Measurements from ENCODE around the gene OR52H1. TPM values are rescaled to one million over a fixed set of nuclear protein-coding genes. Genes with fewer than 3 reads are reported as not detected.

OR52H1 gene
- total RNA-seq, 1 donor from 2014 or later: not detected

DNA sequence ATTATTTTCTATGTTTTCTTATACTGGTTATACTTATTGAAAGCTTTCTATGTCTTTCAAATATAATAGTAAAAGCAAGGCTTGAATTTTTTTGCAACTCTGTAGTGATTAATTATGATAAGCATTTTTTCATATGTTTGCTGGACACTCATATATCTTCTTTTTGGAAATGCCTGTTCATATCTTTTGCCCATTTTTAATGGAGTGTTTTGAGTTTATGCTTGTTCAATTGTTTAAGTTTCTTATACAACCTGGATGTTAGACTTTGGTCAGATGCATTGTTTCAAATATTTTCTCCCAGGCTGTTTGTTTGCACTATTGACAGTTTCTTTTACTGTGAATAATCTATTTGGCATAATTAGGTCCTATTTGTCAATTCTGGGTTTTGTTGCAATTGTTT is 11.9 kb downstream of the OR52H1 start:
- H3K27me3 Mint-ChIP-seq (ENCODE audit: low read depth): peaks cover 17% of the 10 kb centered on the region
- no peak for DNase-seq (ENCODE audit: low spot score)
- H3K27ac Mint-ChIP-seq (ENCODE audit: unreplicated experiment): no peak overlapping the region
- no peaks in the 10 kb centered on the region for H3K36me3 Mint-ChIP-seq (ENCODE audit: low read depth)
- no peak overlapping the region for H3K4me3 Mint-ChIP-seq (ENCODE audit: unreplicated experiment)
- TF ChIP-seq CTCF (IDR thresholded peaks at IDR 0.05): no peak
- no peaks in the 10 kb centered on the region for H3K4me1 Mint-ChIP-seq (ENCODE audit: low read depth)
- peaks cover 7% of the 10 kb centered on the region for H3K9me3 Mint-ChIP-seq (ENCODE audit: low read depth)

DNA sequence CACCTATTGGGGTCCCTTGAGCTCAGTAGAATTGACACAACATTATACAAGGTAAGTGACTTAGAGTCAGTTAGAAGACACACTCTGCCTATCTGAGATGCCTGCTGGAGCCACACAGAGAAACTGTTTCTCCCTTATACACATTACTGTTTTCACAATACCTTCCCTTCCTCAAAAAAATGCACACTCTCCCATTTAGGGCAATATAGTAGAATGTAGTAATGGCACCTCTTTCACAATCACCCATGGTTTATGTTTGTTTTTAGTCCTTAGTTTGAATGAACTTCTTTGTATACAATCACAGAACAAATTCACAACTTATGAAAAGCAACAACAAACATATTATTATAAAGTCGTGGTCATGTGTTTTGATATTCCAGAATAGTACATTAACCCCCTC is 14.3 kb downstream of the OR52H1 start:
- peaks cover 7% of the 10 kb centered on the region for H3K9me3 Mint-ChIP-seq (ENCODE audit: low read depth)

DNA sequence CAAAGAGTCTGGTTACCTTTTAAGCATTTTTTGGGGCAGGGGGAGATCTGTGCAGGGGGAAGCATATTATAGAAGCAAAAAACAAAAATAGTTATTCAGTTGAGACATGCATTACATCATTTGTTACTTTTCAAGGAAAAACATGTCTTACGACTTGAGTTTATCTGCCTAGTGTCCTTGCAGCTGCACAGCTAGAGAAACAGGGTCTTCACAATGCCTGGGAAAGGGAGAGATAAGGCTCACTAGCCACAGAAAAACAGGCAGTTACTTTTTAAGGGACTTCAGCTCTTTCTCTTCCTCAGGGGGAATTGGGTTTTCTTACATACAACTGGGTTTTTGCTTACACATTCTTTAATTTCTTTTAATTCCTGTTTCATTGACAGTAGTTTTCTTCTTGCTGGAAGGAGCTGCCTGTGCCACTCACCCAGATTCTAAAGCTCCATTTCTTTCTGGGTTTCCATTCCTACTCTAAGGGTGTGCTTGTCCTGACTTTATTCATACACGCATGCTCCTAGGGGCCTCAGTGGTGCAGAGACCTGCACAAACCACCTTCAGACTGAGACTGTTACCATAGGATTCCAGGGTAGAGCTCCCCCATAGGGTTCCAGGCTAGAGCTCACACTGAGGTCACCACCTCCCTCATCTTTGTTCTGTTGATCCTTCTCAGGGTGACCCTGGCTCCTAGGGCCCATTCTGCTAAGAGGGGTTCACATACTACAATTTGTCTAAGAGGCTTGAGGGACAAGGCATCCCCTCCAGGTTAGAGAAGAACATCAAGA is 17.1 kb downstream of the OR52H1 start:
- Mint-ChIP-seq H3K36me3 (ENCODE audit: low read depth) (no peaks in the 10 kb centered on the region), H3K27ac (ENCODE audit: unreplicated experiment) (no peak overlapping the region), H3K4me3 (ENCODE audit: unreplicated experiment) (no peak overlapping the region), H3K27me3 (ENCODE audit: low read depth) (peaks cover 21% of the 10 kb centered on the region), H3K9me3 (ENCODE audit: low read depth) (no peaks in the 10 kb centered on the region), H3K4me1 (ENCODE audit: low read depth) (no peaks in the 10 kb centered on the region)
- no peak for DNase-seq (ENCODE audit: low spot score)
- TF ChIP-seq CTCF (IDR thresholded peaks at IDR 0.05): no peak

More for the DNA sequence above, 14.3 kb downstream of the OR52H1 start:
- H3K4me3 Mint-ChIP-seq (ENCODE audit: unreplicated experiment): no peak overlapping the region
- no peak for TF ChIP-seq CTCF (IDR thresholded peaks at IDR 0.05)
- H3K36me3 Mint-ChIP-seq (ENCODE audit: low read depth): no peaks in the 10 kb centered on the region
- no peak for DNase-seq (ENCODE audit: low spot score)
- no peak overlapping the region for H3K27ac Mint-ChIP-seq (ENCODE audit: unreplicated experiment)
- H3K4me1 Mint-ChIP-seq (ENCODE audit: low read depth): no peaks in the 10 kb centered on the region
- peaks cover 22% of the 10 kb centered on the region for H3K27me3 Mint-ChIP-seq (ENCODE audit: low read depth)

GRCh38 chr11:5528495-5528894 is 19.8 kb downstream of the OR52H1 start:
- Mint-ChIP-seq H3K4me1 (ENCODE audit: low read depth) (no peaks in the 10 kb centered on the region), H3K9me3 (ENCODE audit: low read depth) (no peaks in the 10 kb centered on the region), H3K36me3 (ENCODE audit: low read depth) (no peaks in the 10 kb centered on the region), H3K27ac (ENCODE audit: unreplicated experiment) (no peak overlapping the region), H3K4me3 (ENCODE audit: unreplicated experiment) (no peak overlapping the region), H3K27me3 (ENCODE audit: low read depth) (peaks cover 34% of the 10 kb centered on the region)
- DNase-seq (ENCODE audit: low spot score): no peak
- no peak for TF ChIP-seq CTCF (IDR thresholded peaks at IDR 0.05)

- Mint-ChIP-seq H3K4me3 (ENCODE audit: unreplicated experiment) (no peak overlapping the region), H3K27ac (ENCODE audit: unreplicated experiment) (no peak overlapping the region), H3K9me3 (ENCODE audit: low read depth) (no peaks in the 10 kb centered on the region), H3K36me3 (ENCODE audit: low read depth) (no peaks in the 10 kb centered on the region), H3K27me3 (ENCODE audit: low read depth) (peaks cover 34% of the 10 kb centered on the region), H3K4me1 (ENCODE audit: low read depth) (no peaks in the 10 kb centered on the region)
- no peak for TF ChIP-seq CTCF (IDR thresholded peaks at IDR 0.05)
- no peak for DNase-seq (ENCODE audit: low spot score)
Measured at GRCh38 chr11:5527716-5528115, 20.6 kb downstream of the OR52H1 start.

Measured in chondrocyte (in vitro differentiated cells).